Stimulated activated CD8-positive, alpha-beta memory T cell treated with anti-CD3 and anti-CD28 coated beads, Interleukin-15, amount 100 ng/mL, for 48 hours (primary cell): ENCODE results near the gene STX11.

Experiments used
- DNase-seq, 2 donors: peaks; one replicate each; pipeline ENCODE4 v3.0.0-alpha.2; 2020; ENCODE audit warnings: low read depth in 2 of 2

Gene STX11

GRCh38 chr6:144141470-144141869 is 8.8 kb upstream of the STX11 start:
- DNase-seq = no peak

GRCh38 chr6:144143106-144143505 is 7.2 kb upstream of the STX11 start:
- DNase-seq = no peak

GRCh38 chr6:144143878-144144277 is 6.4 kb upstream of the STX11 start:
- DNase-seq = no peak

GRCh38 chr6:144144996-144145395 is 5.3 kb upstream of the STX11 start:
- no peak for DNase-seq

- no peak for DNase-seq
Measured at GRCh38 chr6:144145541-144145940, 4.8 kb upstream of the STX11 start.

- DNase-seq = no peak
Measured at GRCh38 chr6:144148886-144149285, 1.4 kb upstream of the STX11 start.

GRCh38 chr6:144149558-144149893 is 791 bp upstream of the STX11 start:
- DNase-seq = no peak

GRCh38 chr6:144150710-144151657 is 667 bp downstream of the STX11 start:
- DNase-seq = peak; percentile 25 to 34

- no peak for DNase-seq
Measured at GRCh38 chr6:144152334-144152900, 2.1 kb downstream of the STX11 start.

GRCh38 chr6:144153260-144153659 is 2.9 kb downstream of the STX11 start:
- no peak for DNase-seq

GRCh38 chr6:144153971-144154370 is 3.7 kb downstream of the STX11 start:
- no peak for DNase-seq

- DNase-seq = no peak
Measured at GRCh38 chr6:144155529-144155928, 5.2 kb downstream of the STX11 start.

- no peak for DNase-seq
Measured at GRCh38 chr6:144156338-144156737, 6.0 kb downstream of the STX11 start.

- DNase-seq = no peak
Measured at GRCh38 chr6:144156991-144157390, 6.7 kb downstream of the STX11 start.

GRCh38 chr6:144158133-144158532 is 7.8 kb downstream of the STX11 start:
- DNase-seq = no peak

- DNase-seq = no peak
Measured at GRCh38 chr6:144159223-144159622, 8.9 kb downstream of the STX11 start.

- no peak for DNase-seq
Measured at GRCh38 chr6:144159742-144160141, 9.4 kb downstream of the STX11 start.

- no peak for DNase-seq
Measured at GRCh38 chr6:144160431-144161005, 10.2 kb downstream of the STX11 start.

- no peak for DNase-seq
Measured at GRCh38 chr6:144161975-144162374, 11.7 kb downstream of the STX11 start.

GRCh38 chr6:144162977-144163376 is 12.7 kb downstream of the STX11 start:
- DNase-seq = no peak

- DNase-seq = no peak
Measured at GRCh38 chr6:144165784-144166183, 15.5 kb downstream of the STX11 start.

- no peak for DNase-seq
Measured at GRCh38 chr6:144170044-144170443, 19.7 kb downstream of the STX11 start.

- DNase-seq = no peak
Measured at GRCh38 chr6:144171406-144171805, 21.1 kb downstream of the STX11 start.
